Stimulated activated CD8-positive, alpha-beta memory T cell treated with anti-CD3 and anti-CD28 coated beads, Interleukin-7, amount 100 ng/mL, for 1 hour (primary cell): ENCODE data around the gene RNF41.

Experiments used
- DNase-seq, 2 donors: peaks; one replicate each; pipeline ENCODE4 v3.0.0-alpha.2; 2020; ENCODE audit warnings: low read depth in 2 of 2

Gene RNF41

GRCh38 chr12:56152756-56153677 is 68.7 kb downstream of the RNF41 start:
- DNase-seq: no peak
